ENCODE measurements around the gene SLC7A8.

SLC7A8 gene

DNA sequence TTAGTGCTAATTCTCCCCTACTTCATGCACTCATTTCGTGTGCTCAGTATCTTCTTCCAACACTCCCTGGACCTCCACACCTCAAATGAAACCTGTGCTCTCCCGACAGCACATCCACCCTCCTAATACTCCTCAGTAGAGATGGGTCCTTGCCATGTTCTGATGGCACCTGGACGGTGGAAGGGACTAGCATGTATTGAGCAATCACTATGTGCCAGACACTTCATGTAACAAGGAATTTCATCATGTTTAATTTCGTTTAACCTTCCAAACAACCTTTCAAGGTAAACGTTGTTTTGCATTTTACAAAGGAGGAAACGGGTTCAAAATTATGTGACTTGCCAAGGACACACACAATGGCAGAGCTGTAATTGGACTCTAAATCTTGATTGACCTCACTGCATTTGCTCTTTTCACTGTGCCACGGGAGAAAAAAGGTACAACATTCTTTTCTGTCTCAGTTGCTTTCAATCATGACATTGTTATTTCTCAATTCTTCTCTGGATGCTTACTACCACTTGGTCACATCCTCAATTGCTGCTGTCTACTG, 12.2 kb upstream of the SLC7A8 start:
- no peak overlapping the region for H3K4me3 ChIP-seq (ENCODE audit: low read depth, low read length)
- TF ChIP-seq CTCF (IDR thresholded peaks at IDR 0.05; ENCODE audit: low read depth, low read length, missing control alignments) = no peak
- DNase-seq (ENCODE audit: low read depth) = no peak

GRCh38 chr14:23193432-23193831, 10.0 kb upstream of the SLC7A8 start:
- H3K4me3 ChIP-seq (ENCODE audit: low read depth, low read length) = no peak overlapping the region
- no peak for DNase-seq (ENCODE audit: low read depth)
- TF ChIP-seq CTCF (IDR thresholded peaks at IDR 0.05; ENCODE audit: low read depth, low read length, missing control alignments) = no peak

- DNase-seq (ENCODE audit: low read depth) = no peak
- no peak for TF ChIP-seq CTCF (IDR thresholded peaks at IDR 0.05; ENCODE audit: low read depth, low read length, missing control alignments)
- no peak overlapping the region for H3K4me3 ChIP-seq (ENCODE audit: low read depth, low read length)
Measured at GRCh38 chr14:23187925-23188324, 4.5 kb upstream of the SLC7A8 start.

- peak; percentile 18 for DNase-seq (ENCODE audit: low read depth)
Measured at GRCh38 chr14:23186913-23187654, 3.6 kb upstream of the SLC7A8 start.

DNA sequence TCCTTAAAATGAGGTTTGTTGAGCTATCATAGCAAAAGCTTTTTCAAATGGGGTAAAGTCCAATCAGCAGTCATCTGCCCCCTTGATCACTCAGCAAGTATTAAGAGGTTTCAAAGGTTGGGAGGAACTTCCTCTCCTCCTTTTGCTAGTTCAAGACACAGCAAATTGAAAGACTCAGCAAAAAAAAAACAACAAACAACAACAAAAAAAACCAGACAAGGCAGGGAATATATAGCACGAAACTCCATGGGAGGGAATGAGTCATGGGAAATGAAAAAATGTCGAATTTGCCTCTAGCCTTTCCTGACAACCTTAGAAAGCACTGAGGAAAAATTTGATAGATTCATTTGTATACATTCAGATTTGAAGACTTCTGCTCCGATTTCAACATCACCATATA, 1.6 kb upstream of the SLC7A8 start:
- H3K4me3 ChIP-seq (ENCODE audit: low read depth, low read length) = no peak overlapping the region
- TF ChIP-seq CTCF (IDR thresholded peaks at IDR 0.05; ENCODE audit: low read depth, low read length, missing control alignments) = no peak
- no peak for DNase-seq (ENCODE audit: low read depth)

More at GRCh38 chr14:23186913-23187654, 3.6 kb upstream of the SLC7A8 start:
- TF ChIP-seq CTCF (IDR thresholded peaks at IDR 0.05; ENCODE audit: low read depth, low read length, missing control alignments) = peak; percentile 78
- H3K4me3 ChIP-seq (ENCODE audit: low read depth, low read length) = no peak overlapping the region

- no peak for TF ChIP-seq CTCF (IDR thresholded peaks at IDR 0.05; ENCODE audit: low read depth, low read length, missing control alignments)
- no peak for DNase-seq (ENCODE audit: low read depth)
- peak overlapping the region; percentile 9; the same call in 1 of the 2 replicates for H3K4me3 ChIP-seq (ENCODE audit: low read depth, low read length)
Measured at GRCh38 chr14:23183158-23183470, 346 bp downstream of the SLC7A8 start.

Data from GM12864 (cell line).